SK-N-SH (cell line): ENCODE results near the gene GAS6.

Experiments
- CHD2 ChIP-seq: fragments of 150-350 bp; IDR thresholded peaks from 2 replicates; pipeline ENCODE4 v1.6.1; 2018; ENCODE audit warnings: low read length; ENCODE audit not compliant: partially characterized antibody
- JUND ChIP-seq: IDR thresholded peaks from 2 replicates; pipeline ENCODE4 v1.4.0; 2012
- POLR2AphosphoS5 ChIP-seq: IDR thresholded peaks from 2 replicates; pipeline ENCODE4 v1.6.1; 2012; ENCODE audit warnings: low read depth, low read length
- TEAD4 ChIP-seq: IDR thresholded peaks from 2 replicates; pipeline ENCODE4 v1.4.0; 2012; ENCODE audit warnings: mild to moderate bottlenecking, borderline replicate concordance; ENCODE audit not compliant: insufficient read depth
- YY1 ChIP-seq: IDR thresholded peaks from 2 replicates; pipeline ENCODE4 v1.4.0; 2012; ENCODE audit warnings: low read depth, mild to moderate bottlenecking
- TF ChIP-seq, protein P1 (sequence below): fragments of 200-600 bp; sonication (generic); IDR thresholded peaks from 2 replicates; pipeline ENCODE4 v1.6.1; 2017; ENCODE audit warnings: antibody characterized with exemption, mild to moderate bottlenecking, moderate library complexity
- TF ChIP-seq, protein P2 (sequence below): fragments of 150-350 bp; IDR thresholded peaks from 2 replicates; pipeline ENCODE4 v1.6.1; 2016; ENCODE audit warnings: mild to moderate bottlenecking, low read depth, low read length
- TF ChIP-seq, protein P3 (sequence below): fragments of 150-350 bp; IDR thresholded peaks from 2 replicates; pipeline ENCODE4 v1.6.1; 2017; ENCODE audit warnings: antibody characterized with exemption, low read length, low read depth, borderline replicate concordance

DNA sequence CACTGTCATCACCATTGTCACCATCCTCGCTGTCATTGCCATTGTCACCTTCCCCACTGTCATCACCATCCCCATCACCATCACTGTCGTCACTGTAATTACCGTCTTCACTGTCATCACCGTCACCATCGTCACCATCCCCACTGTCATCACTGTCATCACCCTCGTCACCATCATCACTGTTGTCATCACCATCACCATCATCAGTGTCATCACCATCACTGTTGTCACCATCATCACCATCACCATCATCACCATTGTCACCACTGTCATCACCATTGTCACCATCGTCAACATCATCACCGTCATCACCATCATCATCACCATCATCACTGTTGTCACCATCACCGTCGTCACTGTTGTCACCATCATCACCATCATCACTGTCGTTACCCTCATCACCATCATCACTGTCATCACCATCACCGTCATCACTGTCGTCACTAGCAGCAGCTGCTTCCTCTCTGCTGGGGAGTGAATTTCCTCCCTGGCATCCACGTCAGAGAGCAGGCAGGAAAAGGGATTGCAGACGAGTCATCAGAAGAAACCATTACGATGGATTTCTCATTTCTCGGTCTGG lies 77.5 kb downstream of the GAS6 start:
- TF ChIP-seq JUND (no peak), YY1 (no peak), POLR2AphosphoS5 (no peak), TEAD4 (no peak), CHD2 (no peak)
- TF ChIP-seq, protein P1, sequence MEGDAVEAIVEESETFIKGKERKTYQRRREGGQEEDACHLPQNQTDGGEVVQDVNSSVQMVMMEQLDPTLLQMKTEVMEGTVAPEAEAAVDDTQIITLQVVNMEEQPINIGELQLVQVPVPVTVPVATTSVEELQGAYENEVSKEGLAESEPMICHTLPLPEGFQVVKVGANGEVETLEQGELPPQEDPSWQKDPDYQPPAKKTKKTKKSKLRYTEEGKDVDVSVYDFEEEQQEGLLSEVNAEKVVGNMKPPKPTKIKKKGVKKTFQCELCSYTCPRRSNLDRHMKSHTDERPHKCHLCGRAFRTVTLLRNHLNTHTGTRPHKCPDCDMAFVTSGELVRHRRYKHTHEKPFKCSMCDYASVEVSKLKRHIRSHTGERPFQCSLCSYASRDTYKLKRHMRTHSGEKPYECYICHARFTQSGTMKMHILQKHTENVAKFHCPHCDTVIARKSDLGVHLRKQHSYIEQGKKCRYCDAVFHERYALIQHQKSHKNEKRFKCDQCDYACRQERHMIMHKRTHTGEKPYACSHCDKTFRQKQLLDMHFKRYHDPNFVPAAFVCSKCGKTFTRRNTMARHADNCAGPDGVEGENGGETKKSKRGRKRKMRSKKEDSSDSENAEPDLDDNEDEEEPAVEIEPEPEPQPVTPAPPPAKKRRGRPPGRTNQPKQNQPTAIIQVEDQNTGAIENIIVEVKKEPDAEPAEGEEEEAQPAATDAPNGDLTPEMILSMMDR = no peak
- TF ChIP-seq, protein P2, sequence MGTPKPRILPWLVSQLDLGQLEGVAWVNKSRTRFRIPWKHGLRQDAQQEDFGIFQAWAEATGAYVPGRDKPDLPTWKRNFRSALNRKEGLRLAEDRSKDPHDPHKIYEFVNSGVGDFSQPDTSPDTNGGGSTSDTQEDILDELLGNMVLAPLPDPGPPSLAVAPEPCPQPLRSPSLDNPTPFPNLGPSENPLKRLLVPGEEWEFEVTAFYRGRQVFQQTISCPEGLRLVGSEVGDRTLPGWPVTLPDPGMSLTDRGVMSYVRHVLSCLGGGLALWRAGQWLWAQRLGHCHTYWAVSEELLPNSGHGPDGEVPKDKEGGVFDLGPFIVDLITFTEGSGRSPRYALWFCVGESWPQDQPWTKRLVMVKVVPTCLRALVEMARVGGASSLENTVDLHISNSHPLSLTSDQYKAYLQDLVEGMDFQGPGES = no peak
- TF ChIP-seq, protein P3, sequence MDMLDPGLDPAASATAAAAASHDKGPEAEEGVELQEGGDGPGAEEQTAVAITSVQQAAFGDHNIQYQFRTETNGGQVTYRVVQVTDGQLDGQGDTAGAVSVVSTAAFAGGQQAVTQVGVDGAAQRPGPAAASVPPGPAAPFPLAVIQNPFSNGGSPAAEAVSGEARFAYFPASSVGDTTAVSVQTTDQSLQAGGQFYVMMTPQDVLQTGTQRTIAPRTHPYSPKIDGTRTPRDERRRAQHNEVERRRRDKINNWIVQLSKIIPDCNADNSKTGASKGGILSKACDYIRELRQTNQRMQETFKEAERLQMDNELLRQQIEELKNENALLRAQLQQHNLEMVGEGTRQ = no peak
